ENCODE measurements around the gene MIB1. TPM values are rescaled to one million over a fixed set of nuclear protein-coding genes. Genes with fewer than 3 reads are reported as not detected.

The MIB1 gene
- total RNA-seq, 3 donors from 2014 or later (not counting 1 experiment from before 2014, with no cell fraction given): 27.5 to 38.4 (median 35.6) TPM

GRCh38 chr18:21762181-21762772 is 21.7 kb downstream of the MIB1 start:
- Mint-ChIP-seq H3K27me3 (ENCODE audit: low read depth in 2 of 2) (no peaks in the 10 kb centered on the region), H3K27ac (no peak overlapping the region), H3K36me3 (peaks cover 13% of the 10 kb centered on the region), H3K4me1 (peaks cover 18 to 28% of the 10 kb centered on the region in 2 donors), H3K4me3 (no peak overlapping the region), H3K9me3 (no peaks in the 10 kb centered on the region)
- no peak overlapping the region for H3K27ac ChIP-seq (ENCODE audit: low read length)
- H3K36me3 ChIP-seq (ENCODE audit: control insufficient read depth, insufficient read depth, low read length): peaks cover 13% of the 10 kb centered on the region
- H3K27me3 ChIP-seq (ENCODE audit: control insufficient read depth, insufficient read depth, low read length): no peaks in the 10 kb centered on the region
- ATAC-seq (no peak), DNase-seq (no peak)
- no peaks in the 10 kb centered on the region for H3K9me3 ChIP-seq (ENCODE audit: control insufficient read depth, insufficient read depth, low read length)
- intact Hi-C loops (cut with micrococcal nuclease): no loop called here
- H3K4me3 ChIP-seq (ENCODE audit: low read length): no peak overlapping the region
- TF ChIP-seq CTCF (IDR thresholded peaks at IDR 0.05): no peak
- H3K4me1 ChIP-seq (ENCODE audit: control insufficient read depth, insufficient read depth, low read length): no peaks in the 10 kb centered on the region

DNA sequence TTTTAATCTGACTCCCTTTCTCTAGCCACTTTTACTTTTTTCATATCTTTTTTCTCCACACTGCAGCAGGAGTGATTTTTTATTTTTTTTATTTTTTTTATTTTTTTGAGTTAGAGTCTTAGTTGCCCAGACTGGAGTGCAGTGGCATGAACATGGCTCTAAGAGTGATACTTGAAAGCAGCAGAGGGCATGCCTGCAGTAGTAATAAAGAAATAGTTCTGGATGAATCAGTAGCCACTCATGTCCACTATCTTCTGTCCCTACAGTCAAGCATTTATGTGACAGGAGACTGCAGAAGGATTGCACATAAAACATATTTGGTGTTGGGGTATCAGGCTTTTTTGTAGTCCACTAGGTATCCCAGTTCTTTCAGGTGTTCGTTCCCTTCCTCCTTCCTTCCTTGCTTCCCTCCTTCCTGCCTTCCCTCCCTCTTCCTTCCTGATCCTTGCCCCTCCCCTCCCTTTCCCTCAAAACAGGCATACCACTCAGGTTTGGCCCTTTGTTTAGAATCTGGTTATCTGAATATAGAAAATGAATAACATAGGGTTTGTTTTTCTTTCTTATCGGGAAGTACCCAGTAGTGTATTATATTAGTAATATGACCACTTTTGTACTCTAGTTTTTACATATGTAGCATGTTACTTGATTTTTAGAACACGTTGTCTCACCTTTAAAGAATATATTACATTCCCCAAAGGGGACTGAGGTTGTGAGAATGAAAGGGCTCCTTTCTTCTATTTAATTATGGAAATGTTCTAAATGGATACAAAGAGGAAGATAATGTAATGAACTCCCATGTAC is 23.5 kb downstream of the MIB1 start:
- Histone ChIP-seq H3K27me3 (ENCODE audit: control insufficient read depth, insufficient read depth, low read length) (no peaks in the 10 kb centered on the region), H3K36me3 (ENCODE audit: control insufficient read depth, insufficient read depth, low read length) (peaks cover 23% of the 10 kb centered on the region), H3K4me3 (ENCODE audit: low read length) (no peak overlapping the region), H3K9me3 (ENCODE audit: control insufficient read depth, insufficient read depth, low read length) (no peaks in the 10 kb centered on the region), H3K4me1 (ENCODE audit: control insufficient read depth, insufficient read depth, low read length) (no peaks in the 10 kb centered on the region), H3K27ac (ENCODE audit: low read length) (no peak overlapping the region)
- Mint-ChIP-seq H3K27ac (no peak overlapping the region), H3K9me3 (no peaks in the 10 kb centered on the region), H3K27me3 (ENCODE audit: low read depth in 2 of 2) (no peaks in the 10 kb centered on the region), H3K4me3 (no peak overlapping the region), H3K4me1 (peaks cover 18 to 28% of the 10 kb centered on the region in 2 donors), H3K36me3 (peaks cover 14% of the 10 kb centered on the region)
- no peak for DNase-seq
- WGBS (ENCODE audit: insufficient coverage): 100% methylated on average over 1 of the region's 3 CpGs
- ATAC-seq: no peak
- no peak for TF ChIP-seq CTCF (IDR thresholded peaks at IDR 0.05)
- intact Hi-C loops (cut with micrococcal nuclease): no loop called here

DNA sequence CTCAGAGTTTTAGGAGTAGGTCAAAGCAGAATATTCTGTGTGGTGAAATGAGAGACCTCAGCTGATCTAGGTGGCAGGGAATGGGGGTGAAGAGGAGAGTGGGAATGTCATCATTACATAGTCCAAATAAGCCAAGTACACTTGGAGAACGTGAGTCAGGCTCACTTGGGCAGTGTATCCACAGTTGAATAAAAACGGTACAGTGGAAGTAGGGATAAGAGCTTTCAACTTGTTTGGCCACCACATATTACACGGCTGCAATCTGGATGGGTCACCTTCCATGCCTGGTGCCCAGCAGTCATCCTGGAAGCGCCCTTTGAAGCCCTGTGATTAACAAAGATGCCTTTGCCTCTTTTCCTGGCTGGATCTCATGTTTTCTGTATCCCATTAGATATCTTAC is 28.6 kb downstream of the MIB1 start:
- intact Hi-C loops (cut with micrococcal nuclease): no loop called here
- Histone ChIP-seq H3K9me3 (ENCODE audit: control insufficient read depth, insufficient read depth, low read length) (no peaks in the 10 kb centered on the region), H3K4me3 (ENCODE audit: low read length) (no peak overlapping the region), H3K27ac (ENCODE audit: low read length) (no peak overlapping the region), H3K36me3 (ENCODE audit: control insufficient read depth, insufficient read depth, low read length) (peaks cover 24% of the 10 kb centered on the region), H3K27me3 (ENCODE audit: control insufficient read depth, insufficient read depth, low read length) (no peaks in the 10 kb centered on the region), H3K4me1 (ENCODE audit: control insufficient read depth, insufficient read depth, low read length) (no peaks in the 10 kb centered on the region)
- ATAC-seq (no peak), DNase-seq (no peak)
- H3K36me3 Mint-ChIP-seq: peaks cover 14% of the 10 kb centered on the region
- 97% methylated on average over 4 of the region's 4 CpGs for WGBS (ENCODE audit: insufficient coverage)
- no peak for TF ChIP-seq CTCF (IDR thresholded peaks at IDR 0.05)
- H3K4me1 Mint-ChIP-seq: peaks cover 0 to 5% of the 10 kb centered on the region in 2 donors
- H3K4me3 Mint-ChIP-seq: no peak overlapping the region
- no peak overlapping the region for H3K27ac Mint-ChIP-seq
- H3K27me3 Mint-ChIP-seq (ENCODE audit: low read depth in 2 of 2): no peaks in the 10 kb centered on the region
- H3K9me3 Mint-ChIP-seq: no peaks in the 10 kb centered on the region

Measured in natural killer cell (primary cell).